ENCODE results near the gene TARBP1.

DNA sequence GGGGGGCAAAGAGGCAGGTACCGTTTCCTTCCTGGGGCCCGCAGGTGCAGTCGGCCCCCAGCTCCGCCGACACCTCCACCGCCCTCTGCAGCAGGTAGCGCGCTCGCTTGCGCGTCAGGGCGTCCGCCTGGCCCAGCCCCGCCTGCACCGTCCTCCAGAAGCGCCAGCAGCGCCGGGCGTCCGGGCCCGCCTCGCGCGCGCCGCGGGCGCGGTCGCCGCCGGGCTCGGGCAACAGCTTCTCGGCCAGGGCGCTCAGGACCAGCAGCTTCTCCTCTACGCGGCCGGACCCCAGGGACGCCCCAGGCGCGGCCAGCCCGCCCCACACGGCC, 863 bp downstream of the TARBP1 start:
- TF ChIP-seq, protein P1, sequence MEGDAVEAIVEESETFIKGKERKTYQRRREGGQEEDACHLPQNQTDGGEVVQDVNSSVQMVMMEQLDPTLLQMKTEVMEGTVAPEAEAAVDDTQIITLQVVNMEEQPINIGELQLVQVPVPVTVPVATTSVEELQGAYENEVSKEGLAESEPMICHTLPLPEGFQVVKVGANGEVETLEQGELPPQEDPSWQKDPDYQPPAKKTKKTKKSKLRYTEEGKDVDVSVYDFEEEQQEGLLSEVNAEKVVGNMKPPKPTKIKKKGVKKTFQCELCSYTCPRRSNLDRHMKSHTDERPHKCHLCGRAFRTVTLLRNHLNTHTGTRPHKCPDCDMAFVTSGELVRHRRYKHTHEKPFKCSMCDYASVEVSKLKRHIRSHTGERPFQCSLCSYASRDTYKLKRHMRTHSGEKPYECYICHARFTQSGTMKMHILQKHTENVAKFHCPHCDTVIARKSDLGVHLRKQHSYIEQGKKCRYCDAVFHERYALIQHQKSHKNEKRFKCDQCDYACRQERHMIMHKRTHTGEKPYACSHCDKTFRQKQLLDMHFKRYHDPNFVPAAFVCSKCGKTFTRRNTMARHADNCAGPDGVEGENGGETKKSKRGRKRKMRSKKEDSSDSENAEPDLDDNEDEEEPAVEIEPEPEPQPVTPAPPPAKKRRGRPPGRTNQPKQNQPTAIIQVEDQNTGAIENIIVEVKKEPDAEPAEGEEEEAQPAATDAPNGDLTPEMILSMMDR (IDR thresholded peaks at IDR 0.05), result no peak
- TF ChIP-seq EP300 (IDR thresholded peaks at IDR 0.05), result no peak
- no peak for TF ChIP-seq POLR2A (IDR thresholded peaks at IDR 0.05; ENCODE audit: low read depth)
